A549 (cell line): ENCODE results near the gene SPDYE6.

Source experiments
- EP300 ChIP-seq, 2 experiments: fragments of >200 bp; sonication (Bioruptor Twin); formaldehyde crosslinking; IDR thresholded peaks; 2 replicates in 1 of 2; 3 replicates in 1 of 2; pipeline ENCODE4 v1.6.1; 2016 to 2017
- NR3C1 ChIP-seq: fragments of >200 bp; sonication (Bioruptor Twin); formaldehyde crosslinking; IDR thresholded peaks from 3 replicates; pipeline ENCODE4 v1.6.1; 2017
- RNF2 ChIP-seq: fragments of 200-600 bp; sonication (generic); IDR thresholded peaks from 2 replicates; pipeline ENCODE4 v1.6.1; 2016; ENCODE audit warnings: low read depth, mild to moderate bottlenecking, antibody characterized with exemption, moderate library complexity, borderline replicate concordance
- TF ChIP-seq, protein P1 (sequence below): fragments of >200 bp; sonication (Bioruptor Twin); formaldehyde crosslinking; IDR thresholded peaks from 3 replicates; pipeline ENCODE4 v1.5.1; 2016
- TF ChIP-seq, protein P2 (sequence below): fragments of 250-450 bp; sonication (Bioruptor Pico); IDR thresholded peaks from 2 replicates; pipeline ENCODE4 v1.5.0; 2021; ENCODE audit warnings: mild to moderate bottlenecking, moderate library complexity, borderline replicate concordance
- TF ChIP-seq, protein P3 (sequence below): IDR thresholded peaks from 2 replicates; pipeline ENCODE4 v1.6.1; 2012

DNA sequence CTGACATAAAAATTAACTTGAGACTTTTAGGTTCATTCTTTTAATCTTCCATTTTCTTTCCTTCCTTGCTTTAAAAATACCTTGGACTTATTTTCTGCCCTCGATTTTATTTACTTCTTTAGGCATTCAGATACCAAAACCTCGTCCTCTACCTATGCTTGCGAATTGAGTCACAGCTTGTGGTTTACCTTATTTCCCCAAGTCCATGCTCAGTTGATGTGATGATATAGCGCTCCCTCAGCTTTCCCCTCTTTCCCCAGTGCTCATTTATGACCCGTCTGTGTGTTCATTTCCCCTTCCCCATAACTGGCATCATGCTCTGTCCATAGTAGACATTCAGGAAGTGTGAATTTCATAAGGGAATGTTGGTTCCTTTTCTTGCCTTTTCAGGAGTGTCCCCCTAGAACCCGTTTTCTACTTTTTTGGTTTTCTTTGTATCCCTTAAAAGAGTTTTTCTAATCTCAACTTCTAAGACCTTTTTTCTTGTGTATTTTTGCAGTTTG lies 20.8 kb upstream of the SPDYE6 start:
- TF ChIP-seq, protein P1, sequence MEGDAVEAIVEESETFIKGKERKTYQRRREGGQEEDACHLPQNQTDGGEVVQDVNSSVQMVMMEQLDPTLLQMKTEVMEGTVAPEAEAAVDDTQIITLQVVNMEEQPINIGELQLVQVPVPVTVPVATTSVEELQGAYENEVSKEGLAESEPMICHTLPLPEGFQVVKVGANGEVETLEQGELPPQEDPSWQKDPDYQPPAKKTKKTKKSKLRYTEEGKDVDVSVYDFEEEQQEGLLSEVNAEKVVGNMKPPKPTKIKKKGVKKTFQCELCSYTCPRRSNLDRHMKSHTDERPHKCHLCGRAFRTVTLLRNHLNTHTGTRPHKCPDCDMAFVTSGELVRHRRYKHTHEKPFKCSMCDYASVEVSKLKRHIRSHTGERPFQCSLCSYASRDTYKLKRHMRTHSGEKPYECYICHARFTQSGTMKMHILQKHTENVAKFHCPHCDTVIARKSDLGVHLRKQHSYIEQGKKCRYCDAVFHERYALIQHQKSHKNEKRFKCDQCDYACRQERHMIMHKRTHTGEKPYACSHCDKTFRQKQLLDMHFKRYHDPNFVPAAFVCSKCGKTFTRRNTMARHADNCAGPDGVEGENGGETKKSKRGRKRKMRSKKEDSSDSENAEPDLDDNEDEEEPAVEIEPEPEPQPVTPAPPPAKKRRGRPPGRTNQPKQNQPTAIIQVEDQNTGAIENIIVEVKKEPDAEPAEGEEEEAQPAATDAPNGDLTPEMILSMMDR, result no peak
- TF ChIP-seq RNF2 (no peak), NR3C1 (no peak), EP300 (IDR thresholded peaks at IDR 0.05) (no peak)
- TF ChIP-seq, protein P2, sequence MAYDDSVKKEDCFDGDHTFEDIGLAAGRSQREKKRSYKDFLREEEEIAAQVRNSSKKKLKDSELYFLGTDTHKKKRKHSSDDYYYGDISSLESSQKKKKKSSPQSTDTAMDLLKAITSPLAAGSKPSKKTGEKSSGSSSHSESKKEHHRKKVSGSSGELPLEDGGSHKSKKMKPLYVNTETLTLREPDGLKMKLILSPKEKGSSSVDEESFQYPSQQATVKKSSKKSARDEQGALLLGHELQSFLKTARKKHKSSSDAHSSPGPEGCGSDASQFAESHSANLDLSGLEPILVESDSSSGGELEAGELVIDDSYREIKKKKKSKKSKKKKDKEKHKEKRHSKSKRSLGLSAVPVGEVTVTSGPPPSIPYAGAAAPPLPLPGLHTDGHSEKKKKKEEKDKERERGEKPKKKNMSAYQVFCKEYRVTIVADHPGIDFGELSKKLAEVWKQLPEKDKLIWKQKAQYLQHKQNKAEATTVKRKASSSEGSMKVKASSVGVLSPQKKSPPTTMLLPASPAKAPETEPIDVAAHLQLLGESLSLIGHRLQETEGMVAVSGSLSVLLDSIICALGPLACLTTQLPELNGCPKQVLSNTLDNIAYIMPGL (CRISPR knock-in tag), result no peak
- TF ChIP-seq, protein P3, sequence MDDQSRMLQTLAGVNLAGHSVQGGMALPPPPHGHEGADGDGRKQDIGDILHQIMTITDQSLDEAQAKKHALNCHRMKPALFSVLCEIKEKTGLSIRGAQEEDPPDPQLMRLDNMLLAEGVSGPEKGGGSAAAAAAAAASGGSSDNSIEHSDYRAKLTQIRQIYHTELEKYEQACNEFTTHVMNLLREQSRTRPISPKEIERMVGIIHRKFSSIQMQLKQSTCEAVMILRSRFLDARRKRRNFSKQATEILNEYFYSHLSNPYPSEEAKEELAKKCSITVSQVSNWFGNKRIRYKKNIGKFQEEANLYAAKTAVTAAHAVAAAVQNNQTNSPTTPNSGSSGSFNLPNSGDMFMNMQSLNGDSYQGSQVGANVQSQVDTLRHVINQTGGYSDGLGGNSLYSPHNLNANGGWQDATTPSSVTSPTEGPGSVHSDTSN, result no peak
